ENCODE data around the gene KLRF2. TPM values are rescaled to one million over a fixed set of nuclear protein-coding genes. Genes with fewer than 3 reads are reported as not detected.

Gene KLRF2
- polyA plus RNA-seq, 1 donor from 2014 or later = not detected

- Histone ChIP-seq H3F3A (ENCODE audit: insufficient read depth, low read length, poor library complexity, severe bottlenecking) (no peaks in the 10 kb centered on the region), H2AFZ (ENCODE audit: low read depth, low read length) (no peak overlapping the region), H3K4me2 (ENCODE audit: low read length) (no peak overlapping the region), H3K4me3 (ENCODE audit: low read length) (no peak overlapping the region), H3K9ac (ENCODE audit: low read length) (no peak overlapping the region), H3K9me3 (ENCODE audit: low read length) (no peaks in the 10 kb centered on the region), H3K27me3 (ENCODE audit: insufficient read depth, low read depth, low read length) (no peaks in the 10 kb centered on the region), H3K79me2 (replicated peaks; ENCODE audit: insufficient read depth, low read length) (no peaks in the 10 kb centered on the region), H3K36me3 (ENCODE audit: insufficient read depth, low read length) (no peaks in the 10 kb centered on the region), H3K27ac (ENCODE audit: low read length) (no peak overlapping the region), H4K20me1 (ENCODE audit: insufficient read depth) (no peaks in the 10 kb centered on the region), H3K9me2 (ENCODE audit: insufficient read depth, low read length) (no peaks in the 10 kb centered on the region)
- TF ChIP-seq CTCF (IDR thresholded peaks at IDR 0.05; ENCODE audit: poor library complexity, severe bottlenecking) = no peak
- TF ChIP-seq SMC3 (conservative IDR thresholded peaks at IDR 0.05; ENCODE audit: poor library complexity) = no peak
- TF ChIP-seq MXI1 (conservative IDR thresholded peaks at IDR 0.05; ENCODE audit: poor library complexity, severe bottlenecking) = no peak
These were observed 47.3 kb downstream of the KLRF2 start for GRCh38 chr12:9928607-9929006.

GRCh38 chr12:9931245-9931644 lies 50.0 kb downstream of the KLRF2 start:
- no peak overlapping the region for H3K4me3 ChIP-seq (ENCODE audit: low read length)
- no peaks in the 10 kb centered on the region for H3K36me3 ChIP-seq (ENCODE audit: insufficient read depth, low read length)
- no peak overlapping the region for H3K9ac ChIP-seq (ENCODE audit: low read length)
- H3K27me3 ChIP-seq (ENCODE audit: insufficient read depth, low read depth, low read length) = no peaks in the 10 kb centered on the region
- no peaks in the 10 kb centered on the region for H3K79me2 ChIP-seq (replicated peaks; ENCODE audit: insufficient read depth, low read length)
- TF ChIP-seq REST (IDR thresholded peaks at IDR 0.05; ENCODE audit: borderline replicate concordance) = no peak
- TF ChIP-seq CTCF (IDR thresholded peaks at IDR 0.05; ENCODE audit: poor library complexity, severe bottlenecking) = no peak
- no peak for TF ChIP-seq TAF1 (IDR thresholded peaks at IDR 0.05; ENCODE audit: low read depth)
- TF ChIP-seq EP300 (conservative IDR thresholded peaks at IDR 0.05; ENCODE audit: poor library complexity, severe bottlenecking) = no peak
- TF ChIP-seq RAD21 (conservative IDR thresholded peaks at IDR 0.05) = no peak
- TF ChIP-seq POLR2AphosphoS5 (IDR thresholded peaks at IDR 0.05) = no peak
- H3K9me3 ChIP-seq (ENCODE audit: low read length) = no peaks in the 10 kb centered on the region
- no peak overlapping the region for H3K27ac ChIP-seq (ENCODE audit: low read length)
- H3K9me2 ChIP-seq (ENCODE audit: insufficient read depth, low read length) = no peaks in the 10 kb centered on the region
- H3F3A ChIP-seq (ENCODE audit: insufficient read depth, low read length, poor library complexity, severe bottlenecking) = no peaks in the 10 kb centered on the region
- H2AFZ ChIP-seq (ENCODE audit: low read depth, low read length) = no peak overlapping the region
- no peak overlapping the region for H3K4me2 ChIP-seq (ENCODE audit: low read length)
- no peaks in the 10 kb centered on the region for H4K20me1 ChIP-seq (ENCODE audit: insufficient read depth)
